Rectal smooth muscle tissue (tissue), 1 donor: ENCODE data around the gene SFT2D1.
"Not testable (repeated sequence)": the region's sequence is repeated elsewhere in the genome, so short reads cannot be mapped to it uniquely, and the experiment has no call there.

Experiments
- H3K27ac ChIP-seq: one replicate; pipeline ENCODE4 v1.7.0; 2013; ENCODE audit warnings: low read depth, low read length, inconsistent platforms
- H3K27me3 ChIP-seq: one replicate; pipeline ENCODE4 v1.7.0; 2013; ENCODE audit warnings: low read length; ENCODE audit not compliant: control insufficient read depth, insufficient read depth
- H3K36me3 ChIP-seq: one replicate; pipeline ENCODE4 v1.7.0; 2013; ENCODE audit warnings: low read length; ENCODE audit not compliant: control insufficient read depth, insufficient read depth
- H3K4me1 ChIP-seq: one replicate; pipeline ENCODE4 v1.7.0; 2013; ENCODE audit warnings: low read length; ENCODE audit not compliant: control insufficient read depth, insufficient read depth
- H3K4me3 ChIP-seq: one replicate; pipeline ENCODE4 v1.7.0; 2013; ENCODE audit warnings: low read length
- H3K9ac ChIP-seq: one replicate; pipeline ENCODE4 v1.7.0; 2013; ENCODE audit warnings: low read length

SFT2D1 gene

GRCh38 chr6:166355552-166355951, 13.2 kb upstream of the SFT2D1 start:
- H3K4me3 ChIP-seq = no peak overlapping the region
- H3K36me3 ChIP-seq = no peaks in the 10 kb centered on the region
- no peaks in the 10 kb centered on the region for H3K4me1 ChIP-seq
- H3K9ac ChIP-seq = no peak overlapping the region
- no peaks in the 10 kb centered on the region for H3K27me3 ChIP-seq
- H3K27ac ChIP-seq = no peak overlapping the region

GRCh38 chr6:166354965-166355364, 12.6 kb upstream of the SFT2D1 start:
- Histone ChIP-seq H3K27me3 (no peaks in the 10 kb centered on the region), H3K4me1 (no peaks in the 10 kb centered on the region), H3K4me3 (no peak overlapping the region), H3K36me3 (no peaks in the 10 kb centered on the region), H3K9ac (no peak overlapping the region), H3K27ac (no peak overlapping the region)

GRCh38 chr6:166354143-166354542, 11.8 kb upstream of the SFT2D1 start:
- no peak overlapping the region for H3K9ac ChIP-seq
- no peaks in the 10 kb centered on the region for H3K27me3 ChIP-seq
- no peaks in the 10 kb centered on the region for H3K36me3 ChIP-seq
- no peak overlapping the region for H3K27ac ChIP-seq
- no peaks in the 10 kb centered on the region for H3K4me1 ChIP-seq
- H3K4me3 ChIP-seq = no peak overlapping the region

- Histone ChIP-seq H3K27ac (no peak overlapping the region), H3K27me3 (no peaks in the 10 kb centered on the region), H3K4me3 (no peak overlapping the region), H3K9ac (no peak overlapping the region), H3K36me3 (no peaks in the 10 kb centered on the region), H3K4me1 (no peaks in the 10 kb centered on the region)
These were observed 11.2 kb upstream of the SFT2D1 start for GRCh38 chr6:166353507-166353906.

- no peaks in the 10 kb centered on the region for H3K27me3 ChIP-seq
- H3K4me3 ChIP-seq = no peak overlapping the region
These were observed 10.6 kb upstream of the SFT2D1 start for GRCh38 chr6:166352923-166353322.

GRCh38 chr6:166351715-166352285, 9.5 kb upstream of the SFT2D1 start:
- H3K9ac ChIP-seq = no peak overlapping the region
- H3K36me3 ChIP-seq = no peaks in the 10 kb centered on the region
- no peak overlapping the region for H3K27ac ChIP-seq
- no peak overlapping the region for H3K4me3 ChIP-seq
- no peaks in the 10 kb centered on the region for H3K4me1 ChIP-seq
- no peaks in the 10 kb centered on the region for H3K27me3 ChIP-seq

More at GRCh38 chr6:166352923-166353322, 10.6 kb upstream of the SFT2D1 start:
- Histone ChIP-seq H3K9ac (no peak overlapping the region), H3K36me3 (no peaks in the 10 kb centered on the region), H3K27ac (no peak overlapping the region), H3K4me1 (no peaks in the 10 kb centered on the region)

GRCh38 chr6:166348305-166348949, 6.1 kb upstream of the SFT2D1 start:
- H3K4me3 ChIP-seq = no peak overlapping the region
- H3K9ac ChIP-seq = no peak overlapping the region
- no peaks in the 10 kb centered on the region for H3K36me3 ChIP-seq
- peaks cover under 1% of the 10 kb centered on the region for H3K4me1 ChIP-seq
- H3K27ac ChIP-seq = no peak overlapping the region
- H3K27me3 ChIP-seq = no peaks in the 10 kb centered on the region

- no peaks in the 10 kb centered on the region for H3K27me3 ChIP-seq
- no peak overlapping the region for H3K27ac ChIP-seq
- H3K9ac ChIP-seq = no peak overlapping the region
- peaks cover 4% of the 10 kb centered on the region for H3K4me1 ChIP-seq
- H3K36me3 ChIP-seq = no peaks in the 10 kb centered on the region
- H3K4me3 ChIP-seq = no peak overlapping the region
These were observed 4.6 kb upstream of the SFT2D1 start for GRCh38 chr6:166346965-166347364.

GRCh38 chr6:166346449-166346848, 4.1 kb upstream of the SFT2D1 start:
- Histone ChIP-seq H3K4me3 (no peak overlapping the region), H3K27me3 (no peaks in the 10 kb centered on the region), H3K9ac (no peak overlapping the region), H3K36me3 (no peaks in the 10 kb centered on the region), H3K27ac (no peak overlapping the region), H3K4me1 (peaks cover 4% of the 10 kb centered on the region)

GRCh38 chr6:166345672-166346071, 3.3 kb upstream of the SFT2D1 start:
- not testable (repeated sequence) for H3K36me3 ChIP-seq, H3K4me1 ChIP-seq, H3K4me3 ChIP-seq, H3K27ac ChIP-seq, H3K9ac ChIP-seq, H3K27me3 ChIP-seq

- H3K9ac ChIP-seq, H3K4me1 ChIP-seq, H3K27ac ChIP-seq, H3K36me3 ChIP-seq, H3K4me3 ChIP-seq, H3K27me3 ChIP-seq: not testable (repeated sequence)
These were observed 2.6 kb upstream of the SFT2D1 start for GRCh38 chr6:166344921-166345320.

- H3K9ac ChIP-seq = no peak overlapping the region
- H3K4me1 ChIP-seq = peaks cover 4% of the 10 kb centered on the region
- H3K27me3 ChIP-seq = no peaks in the 10 kb centered on the region
- no peaks in the 10 kb centered on the region for H3K36me3 ChIP-seq
- no peak overlapping the region for H3K4me3 ChIP-seq
- H3K27ac ChIP-seq = no peak overlapping the region
These were observed 1.9 kb upstream of the SFT2D1 start for GRCh38 chr6:166344240-166344639.

- Histone ChIP-seq H3K4me3 (peak overlapping the region; percentile 96), H3K27ac (no peak overlapping the region), H3K36me3 (no peaks in the 10 kb centered on the region), H3K4me1 (peaks cover 4% of the 10 kb centered on the region), H3K27me3 (no peaks in the 10 kb centered on the region), H3K9ac (peak overlapping the region; percentile 95)
These were observed 774 bp upstream of the SFT2D1 start for GRCh38 chr6:166343150-166343487.
